HCT116 (cell line): Measurements from ENCODE around the gene ABCG1.

Experiments
- CEBPB ChIP-seq: IDR thresholded peaks from 2 replicates; pipeline ENCODE4 v1.6.1; 2012; ENCODE audit warnings: low read depth
- EZH2 ChIP-seq: fragments of 200-600 bp; sonication (generic); IDR thresholded peaks from 2 replicates; pipeline ENCODE4 v1.6.1; 2017; ENCODE audit warnings: antibody characterized with exemption, mixed run types
- JUND ChIP-seq: IDR thresholded peaks from 2 replicates; pipeline ENCODE4 v1.6.1; 2012
- POLR2A ChIP-seq: IDR thresholded peaks from 2 replicates; pipeline ENCODE4 v1.7.0; 2011; ENCODE audit warnings: borderline replicate concordance; ENCODE audit not compliant: insufficient read depth, insufficient read length; ENCODE audit errors: extremely low read depth
- RAD21 ChIP-seq: IDR thresholded peaks from 2 replicates; pipeline ENCODE4 v1.6.1; 2012; ENCODE audit warnings: low read depth, mild to moderate bottlenecking
- SP1 ChIP-seq: IDR thresholded peaks from 2 replicates; pipeline ENCODE4 v1.6.1; 2012; ENCODE audit warnings: low read depth
- YY1 ChIP-seq: IDR thresholded peaks from 2 replicates; pipeline ENCODE4 v1.6.1; 2011; ENCODE audit warnings: low read length, low read depth, moderate library complexity, mild to moderate bottlenecking; ENCODE audit not compliant: insufficient replicate concordance; ENCODE audit errors: extremely low read depth
- ZNF274 ChIP-seq: fragments of 200-500 bp; sonication (Bioruptor generic); IDR thresholded peaks from 2 replicates; pipeline ENCODE4 v1.6.1; 2014; ENCODE audit warnings: mild to moderate bottlenecking, low read depth, low read length, inconsistent platforms
- TF ChIP-seq, protein P1 (sequence below): IDR thresholded peaks from 2 replicates; pipeline ENCODE4 v1.6.1; 2011; ENCODE audit warnings: mild to moderate bottlenecking, low read length, moderate library complexity; ENCODE audit not compliant: insufficient replicate concordance; ENCODE audit errors: extremely low read depth
- TF ChIP-seq, protein P2 (sequence below), 3 experiments: fragments of 200-600 bp in 1 of 3; sonication (generic) in 1 of 3; IDR thresholded peaks in 2 of 3; conservative IDR thresholded peaks in 1 of 3; 2 replicates each; pipeline ENCODE4 v1.5.1; 2012 to 2017; ENCODE audit warnings: low read depth in 2 of 3, low read length in 2 of 3, antibody characterized with exemption in 1 of 3, borderline replicate concordance in 1 of 3, control low read depth in 1 of 3, mild to moderate bottlenecking in 1 of 3, mixed read lengths in 1 of 3, mixed run types in 1 of 3, moderate library complexity in 1 of 3; ENCODE audit not compliant: insufficient read depth in 1 of 3
- TF ChIP-seq, protein P3 (sequence below): IDR thresholded peaks from 2 replicates; pipeline ENCODE4 v1.6.1; 2012

DNA sequence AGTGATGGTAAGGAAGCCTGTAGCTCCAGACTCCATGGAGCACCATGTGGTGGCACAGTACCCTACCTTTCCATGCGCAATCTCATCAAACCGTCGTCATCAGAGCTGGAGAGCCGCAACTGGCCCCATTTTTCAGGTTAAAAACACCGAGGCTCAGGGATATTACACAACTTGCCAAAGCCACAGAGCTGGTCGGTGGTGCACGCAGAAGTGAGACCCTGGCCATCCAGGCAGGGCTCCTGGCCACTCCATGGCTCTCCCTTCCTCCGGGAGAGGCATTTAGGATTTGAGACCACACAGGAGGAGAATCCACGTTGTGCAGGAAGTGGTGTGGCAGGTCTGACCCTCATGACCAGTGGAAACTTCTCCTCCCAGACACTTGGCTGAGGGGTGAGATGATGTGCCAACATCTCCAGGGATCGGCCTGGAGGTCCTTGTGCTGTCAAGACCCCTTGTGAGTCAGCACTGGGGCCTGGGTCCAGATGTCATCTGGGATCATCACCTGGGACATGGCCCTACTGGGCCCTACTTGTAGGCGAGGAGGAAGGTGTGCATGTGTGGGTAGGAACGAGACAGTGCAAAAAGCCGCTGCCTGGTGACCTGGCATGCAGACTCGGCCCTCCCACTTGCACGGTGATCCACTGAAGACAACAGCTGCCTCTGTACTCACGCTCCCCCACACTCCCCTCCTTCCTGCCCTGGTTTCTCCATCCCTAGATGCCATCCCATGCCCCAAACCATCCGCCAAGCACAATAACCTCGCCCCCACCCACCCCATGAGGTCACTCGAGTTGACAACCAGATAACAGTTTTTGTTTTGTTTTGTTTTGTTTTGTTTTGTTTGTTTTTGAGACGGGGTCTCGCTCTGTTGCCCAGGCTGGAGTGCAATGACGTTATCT, 85.9 kb downstream of the ABCG1 start:
- no peak for TF ChIP-seq POLR2A
- TF ChIP-seq, protein P1, sequence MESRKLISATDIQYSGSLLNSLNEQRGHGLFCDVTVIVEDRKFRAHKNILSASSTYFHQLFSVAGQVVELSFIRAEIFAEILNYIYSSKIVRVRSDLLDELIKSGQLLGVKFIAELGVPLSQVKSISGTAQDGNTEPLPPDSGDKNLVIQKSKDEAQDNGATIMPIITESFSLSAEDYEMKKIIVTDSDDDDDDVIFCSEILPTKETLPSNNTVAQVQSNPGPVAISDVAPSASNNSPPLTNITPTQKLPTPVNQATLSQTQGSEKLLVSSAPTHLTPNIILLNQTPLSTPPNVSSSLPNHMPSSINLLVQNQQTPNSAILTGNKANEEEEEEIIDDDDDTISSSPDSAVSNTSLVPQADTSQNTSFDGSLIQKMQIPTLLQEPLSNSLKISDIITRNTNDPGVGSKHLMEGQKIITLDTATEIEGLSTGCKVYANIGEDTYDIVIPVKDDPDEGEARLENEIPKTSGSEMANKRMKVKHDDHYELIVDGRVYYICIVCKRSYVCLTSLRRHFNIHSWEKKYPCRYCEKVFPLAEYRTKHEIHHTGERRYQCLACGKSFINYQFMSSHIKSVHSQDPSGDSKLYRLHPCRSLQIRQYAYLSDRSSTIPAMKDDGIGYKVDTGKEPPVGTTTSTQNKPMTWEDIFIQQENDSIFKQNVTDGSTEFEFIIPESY = no peak
- no peak for TF ChIP-seq SP1
- TF ChIP-seq, protein P2, sequence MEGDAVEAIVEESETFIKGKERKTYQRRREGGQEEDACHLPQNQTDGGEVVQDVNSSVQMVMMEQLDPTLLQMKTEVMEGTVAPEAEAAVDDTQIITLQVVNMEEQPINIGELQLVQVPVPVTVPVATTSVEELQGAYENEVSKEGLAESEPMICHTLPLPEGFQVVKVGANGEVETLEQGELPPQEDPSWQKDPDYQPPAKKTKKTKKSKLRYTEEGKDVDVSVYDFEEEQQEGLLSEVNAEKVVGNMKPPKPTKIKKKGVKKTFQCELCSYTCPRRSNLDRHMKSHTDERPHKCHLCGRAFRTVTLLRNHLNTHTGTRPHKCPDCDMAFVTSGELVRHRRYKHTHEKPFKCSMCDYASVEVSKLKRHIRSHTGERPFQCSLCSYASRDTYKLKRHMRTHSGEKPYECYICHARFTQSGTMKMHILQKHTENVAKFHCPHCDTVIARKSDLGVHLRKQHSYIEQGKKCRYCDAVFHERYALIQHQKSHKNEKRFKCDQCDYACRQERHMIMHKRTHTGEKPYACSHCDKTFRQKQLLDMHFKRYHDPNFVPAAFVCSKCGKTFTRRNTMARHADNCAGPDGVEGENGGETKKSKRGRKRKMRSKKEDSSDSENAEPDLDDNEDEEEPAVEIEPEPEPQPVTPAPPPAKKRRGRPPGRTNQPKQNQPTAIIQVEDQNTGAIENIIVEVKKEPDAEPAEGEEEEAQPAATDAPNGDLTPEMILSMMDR (IDR thresholded peaks at IDR 0.05 in 2 of 3, conservative IDR thresholded peaks at IDR 0.05 in 1 of 3; ENCODE audit: borderline replicate concordance in 1 of 3, insufficient read depth in 1 of 3, low read depth in 2 of 3, low read length in 2 of 3) = no peak
- no peak for TF ChIP-seq RAD21
- TF ChIP-seq, protein P3, sequence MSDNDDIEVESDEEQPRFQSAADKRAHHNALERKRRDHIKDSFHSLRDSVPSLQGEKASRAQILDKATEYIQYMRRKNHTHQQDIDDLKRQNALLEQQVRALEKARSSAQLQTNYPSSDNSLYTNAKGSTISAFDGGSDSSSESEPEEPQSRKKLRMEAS = no peak
- no peak for TF ChIP-seq JUND
- no peak for TF ChIP-seq YY1
- no peak for TF ChIP-seq ZNF274
- TF ChIP-seq EZH2 = no peak
- TF ChIP-seq CEBPB = no peak
